HL-60 (cell line): ENCODE results near the gene KCNMA1.

Experiments
- DNase-seq, 2 experiments: peaks; one replicate each; pipeline ENCODE4 v3.0.0-alpha.2; 2010 to 2020; ENCODE audit warnings: low read depth in 1 of 2, low spot score in 1 of 2
- H3K27ac ChIP-seq: fragments of 250-450 bp; sonication (Bioruptor Pico); replicated peaks from 2 replicates; pipeline ENCODE4 v1.5.1; 2020; ENCODE audit warnings: mild to moderate bottlenecking, moderate library complexity
- H3K27me3 ChIP-seq: fragments of 250-450 bp; sonication (Bioruptor Pico); 2 replicates; pipeline ENCODE4 v1.5.1; 2021; ENCODE audit warnings: mild to moderate bottlenecking, moderate library complexity; ENCODE audit not compliant: insufficient read depth, poor library complexity, severe bottlenecking
- H3K4me3 ChIP-seq: replicated peaks from 2 replicates; pipeline ENCODE4 v1.5.1; 2011; ENCODE audit warnings: mild to moderate bottlenecking, control low read depth, low read length; ENCODE audit not compliant: insufficient read depth
- CTCF ChIP-seq: IDR thresholded peaks from one replicate; pipeline ENCODE4 v1.5.1; 2011; ENCODE audit warnings: low read length, control low read depth, inconsistent platforms; ENCODE audit not compliant: insufficient read depth
- GABPA ChIP-seq: IDR thresholded peaks from 2 replicates; pipeline ENCODE4 v1.6.1; 2012; ENCODE audit warnings: low read depth
- POLR2AphosphoS5 ChIP-seq: IDR thresholded peaks from 2 replicates; pipeline ENCODE4 v1.6.1; 2012; ENCODE audit warnings: low read depth
- REST ChIP-seq: IDR thresholded peaks from 2 replicates; pipeline ENCODE4 v1.6.1; 2012; ENCODE audit warnings: low read depth; ENCODE audit not compliant: insufficient replicate concordance
- SPI1 ChIP-seq: IDR thresholded peaks from 2 replicates; pipeline ENCODE4 v1.6.1; 2012; ENCODE audit warnings: low read depth, mild to moderate bottlenecking, borderline replicate concordance

Gene KCNMA1

GRCh38 chr10:77196614-77197013, 441.0 kb downstream of the KCNMA1 start:
- no peak overlapping the region for H3K27ac ChIP-seq
- TF ChIP-seq GABPA = no peak
- no peak for TF ChIP-seq REST
- no peak for TF ChIP-seq CTCF
- TF ChIP-seq SPI1 = no peak
- no peak for TF ChIP-seq POLR2AphosphoS5
- H3K4me3 ChIP-seq = no peak overlapping the region
- peaks cover 6% of the 10 kb centered on the region for H3K27me3 ChIP-seq
- no peak for DNase-seq

- DNase-seq = no peak
- TF ChIP-seq GABPA (no peak), POLR2AphosphoS5 (no peak), REST (no peak), SPI1 (no peak), CTCF (no peak)
- H3K27ac ChIP-seq = no peak overlapping the region
Measured at GRCh38 chr10:77195101-77195500, 442.5 kb downstream of the KCNMA1 start.

GRCh38 chr10:77193001-77193400, 444.6 kb downstream of the KCNMA1 start:
- DNase-seq = no peak
- Histone ChIP-seq H3K27me3 (no peaks in the 10 kb centered on the region), H3K4me3 (no peak overlapping the region), H3K27ac (no peak overlapping the region)
- TF ChIP-seq SPI1 (no peak), CTCF (no peak)

More at GRCh38 chr10:77195101-77195500, 442.5 kb downstream of the KCNMA1 start:
- Histone ChIP-seq H3K4me3 (no peak overlapping the region), H3K27me3 (peaks cover 6% of the 10 kb centered on the region)

- H3K4me3 ChIP-seq = no peak overlapping the region
- H3K27ac ChIP-seq = no peak overlapping the region
- DNase-seq = no peak
- no peak for TF ChIP-seq POLR2AphosphoS5
- TF ChIP-seq GABPA = no peak
- TF ChIP-seq CTCF = no peak
- no peak for TF ChIP-seq SPI1
- no peak for TF ChIP-seq REST
- peaks cover under 1% of the 10 kb centered on the region for H3K27me3 ChIP-seq
Measured at GRCh38 chr10:77192402-77192801, 445.2 kb downstream of the KCNMA1 start.
